ENCODE data around the gene CFAP46. TPM values are rescaled to one million over a fixed set of nuclear protein-coding genes. Genes with fewer than 3 reads are reported as not detected.

The CFAP46 gene
- total RNA-seq, 2 experiments from 2014 or later = not detected

DNA sequence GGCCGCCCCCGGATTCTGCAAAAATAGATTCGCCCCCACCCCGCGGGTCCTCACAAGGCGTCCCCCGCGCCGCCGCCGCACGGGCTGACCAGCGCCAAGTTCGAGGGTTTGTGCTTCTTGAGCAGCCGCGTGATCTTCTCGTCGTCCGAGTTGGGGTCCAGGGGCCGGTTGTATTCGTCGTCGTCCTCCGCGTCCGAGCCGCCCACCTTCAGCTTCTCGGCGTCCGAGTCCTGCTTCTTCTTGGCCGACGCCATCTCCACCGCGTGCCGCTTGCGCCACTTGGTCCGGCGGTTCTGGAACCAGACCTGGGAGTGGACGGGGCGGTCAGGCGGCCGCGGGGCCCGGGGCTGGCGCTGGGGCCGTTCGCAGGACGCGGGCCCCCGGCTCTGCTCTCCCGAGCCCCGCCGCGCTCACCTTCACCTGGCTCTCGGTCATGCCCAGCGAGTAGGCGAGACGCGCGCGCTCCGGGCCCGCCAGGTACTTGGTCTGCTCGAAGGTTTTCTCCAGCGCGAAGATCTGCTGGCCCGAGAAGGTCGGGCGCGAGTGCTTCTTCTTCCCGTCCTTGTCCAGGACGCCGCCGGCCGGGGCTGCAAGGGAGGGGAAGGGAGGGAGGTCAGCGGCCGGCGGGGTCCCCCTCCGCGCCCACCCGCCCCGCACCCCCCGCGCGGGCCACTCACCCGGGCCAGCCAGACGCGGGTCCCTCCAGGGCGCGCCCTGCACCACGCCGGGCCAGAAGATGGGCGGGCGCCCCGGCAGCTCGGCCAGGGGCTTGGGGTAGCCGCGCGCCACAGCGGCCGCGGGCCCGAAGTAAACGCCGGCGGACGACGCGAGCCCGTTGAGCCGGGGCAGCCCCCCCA lies 157.3 kb downstream of the CFAP46 start:
- Histone ChIP-seq H3K27ac (ENCODE audit: low read depth in 1 of 2, low read length in 2 of 2) (no peak overlapping the region), H3K9me3 (ENCODE audit: control insufficient read depth in 1 of 2, insufficient read depth in 1 of 2, low read length in 2 of 2) (peaks cover 0 to 40% of the 10 kb centered on the region in 2 experiments), H3K4me1 (ENCODE audit: insufficient read depth, low read length) (peaks cover 7% of the 10 kb centered on the region), H3K4me3 (ENCODE audit: low read length) (no peak overlapping the region), H3K36me3 (ENCODE audit: insufficient read depth, low read length) (peaks cover 8% of the 10 kb centered on the region), H3K27me3 (ENCODE audit: control insufficient read depth in 1 of 2, insufficient read depth in 2 of 2, low read length in 2 of 2) (peaks cover 22 to 55% of the 10 kb centered on the region in 2 experiments)
- TF ChIP-seq, protein P1, sequence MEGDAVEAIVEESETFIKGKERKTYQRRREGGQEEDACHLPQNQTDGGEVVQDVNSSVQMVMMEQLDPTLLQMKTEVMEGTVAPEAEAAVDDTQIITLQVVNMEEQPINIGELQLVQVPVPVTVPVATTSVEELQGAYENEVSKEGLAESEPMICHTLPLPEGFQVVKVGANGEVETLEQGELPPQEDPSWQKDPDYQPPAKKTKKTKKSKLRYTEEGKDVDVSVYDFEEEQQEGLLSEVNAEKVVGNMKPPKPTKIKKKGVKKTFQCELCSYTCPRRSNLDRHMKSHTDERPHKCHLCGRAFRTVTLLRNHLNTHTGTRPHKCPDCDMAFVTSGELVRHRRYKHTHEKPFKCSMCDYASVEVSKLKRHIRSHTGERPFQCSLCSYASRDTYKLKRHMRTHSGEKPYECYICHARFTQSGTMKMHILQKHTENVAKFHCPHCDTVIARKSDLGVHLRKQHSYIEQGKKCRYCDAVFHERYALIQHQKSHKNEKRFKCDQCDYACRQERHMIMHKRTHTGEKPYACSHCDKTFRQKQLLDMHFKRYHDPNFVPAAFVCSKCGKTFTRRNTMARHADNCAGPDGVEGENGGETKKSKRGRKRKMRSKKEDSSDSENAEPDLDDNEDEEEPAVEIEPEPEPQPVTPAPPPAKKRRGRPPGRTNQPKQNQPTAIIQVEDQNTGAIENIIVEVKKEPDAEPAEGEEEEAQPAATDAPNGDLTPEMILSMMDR (IDR thresholded peaks at IDR 0.05) = no peak
- intact Hi-C loops (cut with DNase I, micrococcal nuclease) = no loop called here
- no peak for DNase-seq
- peaks cover 18% of the 10 kb centered on the region for H3K27me3 Mint-ChIP-seq
- ChIA-PET POLR2A (no interaction called here), CTCF (no interaction called here)
- H3K9me3 Mint-ChIP-seq = no peaks in the 10 kb centered on the region
- ATAC-seq (ENCODE audit: poor library complexity) = no peak
- H3K36me3 Mint-ChIP-seq (ENCODE audit: low read depth) = peaks cover 29% of the 10 kb centered on the region
- no peak overlapping the region for H3K4me3 Mint-ChIP-seq
- peaks cover 9% of the 10 kb centered on the region for H3K4me1 Mint-ChIP-seq (ENCODE audit: low read depth)
- no peak overlapping the region for H3K27ac Mint-ChIP-seq

DNA sequence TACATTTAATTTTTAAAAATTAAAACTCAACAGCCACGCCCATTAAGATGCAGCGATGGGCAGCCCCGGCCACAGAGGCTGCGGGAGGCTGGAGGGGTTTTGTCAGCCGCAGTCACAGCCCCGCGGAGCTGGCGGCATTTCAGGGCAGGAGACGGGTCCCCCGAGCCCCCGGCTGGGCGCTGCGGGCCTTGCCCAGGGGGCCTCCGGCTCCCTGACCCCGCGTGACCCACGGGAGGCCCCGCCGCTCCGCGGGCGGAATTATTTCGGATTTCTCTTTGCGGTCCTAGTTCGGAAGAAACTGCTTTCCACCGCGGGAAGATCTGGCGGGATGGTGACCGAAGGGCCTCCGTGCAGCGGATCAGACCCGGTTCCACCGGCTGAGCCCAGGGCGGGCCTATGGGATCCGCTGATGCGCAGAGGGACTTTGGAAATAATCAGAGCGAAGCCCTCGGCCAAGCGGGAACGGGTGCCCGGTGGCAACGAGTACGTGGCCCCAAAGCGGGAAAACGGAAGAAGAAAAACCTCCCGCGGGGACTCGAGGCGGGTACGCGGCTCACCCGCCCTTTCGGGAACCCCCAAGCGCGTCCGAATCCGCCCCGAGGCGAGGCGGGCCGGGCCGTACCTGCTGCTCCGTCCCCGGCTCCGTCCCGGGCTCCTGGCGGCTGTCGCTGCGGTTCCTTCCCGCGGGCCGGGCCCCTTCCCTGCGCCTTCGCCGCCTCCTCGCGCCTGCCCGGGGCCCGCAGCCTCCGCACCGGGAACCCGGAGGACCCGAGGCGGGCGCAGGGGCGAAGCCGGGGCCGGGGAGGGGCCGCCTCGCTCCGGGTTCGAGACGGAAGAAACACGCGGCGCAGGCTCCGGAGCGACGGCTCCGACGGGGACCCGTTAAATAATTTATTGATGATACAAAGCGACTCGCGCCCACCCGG lies 158.2 kb downstream of the CFAP46 start:
- CTCF ChIA-PET = no interaction called here
- Histone ChIP-seq H3K36me3 (ENCODE audit: insufficient read depth, low read length) (peaks cover 10% of the 10 kb centered on the region), H3K27ac (ENCODE audit: low read depth in 1 of 2, low read length in 2 of 2) (no peak overlapping the region), H3K4me3 (ENCODE audit: low read length) (no peak overlapping the region), H3K9me3 (ENCODE audit: control insufficient read depth in 1 of 2, insufficient read depth in 1 of 2, low read length in 2 of 2) (peaks cover 0 to 40% of the 10 kb centered on the region in 2 experiments), H3K4me1 (ENCODE audit: insufficient read depth, low read length) (peaks cover 7% of the 10 kb centered on the region), H3K27me3 (ENCODE audit: control insufficient read depth in 1 of 2, insufficient read depth in 2 of 2, low read length in 2 of 2) (peaks cover 19 to 46% of the 10 kb centered on the region in 2 experiments)
- intact Hi-C loops (cut with DNase I, micrococcal nuclease) = no loop called here
- ATAC-seq (ENCODE audit: poor library complexity) (no peak), DNase-seq (no peak)
- POLR2A ChIA-PET = no interaction called here
- Mint-ChIP-seq H3K4me1 (ENCODE audit: low read depth) (peaks cover 9% of the 10 kb centered on the region), H3K36me3 (ENCODE audit: low read depth) (peaks cover 33% of the 10 kb centered on the region), H3K27ac (no peak overlapping the region), H3K4me3 (no peak overlapping the region), H3K9me3 (no peaks in the 10 kb centered on the region), H3K27me3 (peaks cover 12% of the 10 kb centered on the region)
- TF ChIP-seq, protein P1 (IDR thresholded peaks at IDR 0.05) = no peak

DNA sequence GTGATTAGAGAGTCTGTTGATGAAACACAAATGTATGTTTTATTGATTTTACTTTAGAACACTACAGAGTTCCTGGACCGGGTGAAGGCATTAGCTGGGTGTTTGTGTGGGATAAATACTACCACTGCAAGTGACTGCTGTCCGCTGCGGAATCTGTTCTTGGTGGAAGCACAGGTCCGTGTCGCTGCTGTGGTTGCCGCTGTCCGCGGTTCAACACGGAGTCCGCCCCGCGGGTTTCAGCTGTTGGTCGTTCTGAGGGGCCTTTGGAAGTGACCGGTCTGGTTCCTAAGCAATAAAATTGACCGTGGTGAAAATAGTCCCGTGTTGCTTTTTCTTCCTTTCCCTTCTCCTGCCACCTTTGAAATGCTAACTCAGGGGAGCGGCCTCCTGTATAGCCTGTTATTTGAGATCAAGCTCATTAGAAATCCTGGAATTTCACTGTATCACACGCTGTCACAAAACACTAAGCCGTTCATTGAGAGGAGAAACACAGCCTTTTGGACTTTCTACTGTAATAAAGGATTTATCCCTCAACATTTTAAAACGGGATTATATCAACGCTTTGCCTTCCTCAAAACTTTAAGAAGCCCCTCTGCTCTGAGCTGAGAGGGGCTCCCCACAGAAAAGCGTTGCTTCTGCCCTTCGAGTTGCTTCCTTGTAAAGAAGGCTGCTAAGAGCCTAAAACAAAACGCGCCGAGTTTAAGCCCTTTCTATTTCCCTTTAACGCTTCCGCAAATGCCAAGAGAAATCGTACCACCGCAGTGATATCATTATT lies 159.0 kb downstream of the CFAP46 start:
- Histone ChIP-seq H3K4me1 (ENCODE audit: insufficient read depth, low read length) (peaks cover 7% of the 10 kb centered on the region), H3K27me3 (ENCODE audit: control insufficient read depth in 1 of 2, insufficient read depth in 2 of 2, low read length in 2 of 2) (peaks cover 14 to 38% of the 10 kb centered on the region in 2 experiments), H3K4me3 (ENCODE audit: low read length) (no peak overlapping the region), H3K27ac (ENCODE audit: low read depth in 1 of 2, low read length in 2 of 2) (no peak overlapping the region), H3K36me3 (ENCODE audit: insufficient read depth, low read length) (peaks cover 17% of the 10 kb centered on the region), H3K9me3 (ENCODE audit: control insufficient read depth in 1 of 2, insufficient read depth in 1 of 2, low read length in 2 of 2) (peaks cover 0 to 40% of the 10 kb centered on the region in 2 experiments)
- CTCF ChIA-PET = no interaction called here
- ATAC-seq (ENCODE audit: poor library complexity) (no peak), DNase-seq (no peak)
- intact Hi-C loops (cut with DNase I, micrococcal nuclease) = no loop called here
- Mint-ChIP-seq H3K27me3 (peaks cover 12% of the 10 kb centered on the region), H3K27ac (no peak overlapping the region), H3K36me3 (ENCODE audit: low read depth) (peaks cover 36% of the 10 kb centered on the region), H3K9me3 (no peaks in the 10 kb centered on the region), H3K4me3 (no peak overlapping the region), H3K4me1 (ENCODE audit: low read depth) (peaks cover 9% of the 10 kb centered on the region)
- POLR2A ChIA-PET = no interaction called here
- TF ChIP-seq, protein P1 (IDR thresholded peaks at IDR 0.05) = no peak
